Skeletal muscle satellite cell (primary cell): ENCODE data around the gene NUDT6.

Experiments
- H3K27me3 ChIP-seq: 2 replicates; pipeline ENCODE4 v1.7.0; 2013; ENCODE audit warnings: low read length; ENCODE audit not compliant: control insufficient read depth, insufficient read depth
- H3K36me3 ChIP-seq: 2 replicates; pipeline ENCODE4 v1.7.0; 2013; ENCODE audit warnings: mild to moderate bottlenecking, control low read depth, low read length; ENCODE audit not compliant: insufficient read depth
- H3K4me1 ChIP-seq: 2 replicates; pipeline ENCODE4 v1.7.0; 2013; ENCODE audit warnings: low read length; ENCODE audit not compliant: control insufficient read depth, insufficient read depth
- H3K4me2 ChIP-seq: 2 replicates; pipeline ENCODE4 v1.7.0; 2013; ENCODE audit warnings: mild to moderate bottlenecking, low read length
- H3K4me3 ChIP-seq: 2 replicates; pipeline ENCODE4 v1.7.0; 2013; ENCODE audit warnings: low read length
- H3K9ac ChIP-seq: 2 replicates; pipeline ENCODE4 v1.7.0; 2013; ENCODE audit warnings: mild to moderate bottlenecking, low read depth, low read length, moderate library complexity
- H3K9me3 ChIP-seq: replicated peaks from 2 replicates; pipeline ENCODE4 v1.7.0; 2013; ENCODE audit warnings: mild to moderate bottlenecking, control low read depth, low read length

Gene NUDT6

GRCh38 chr4:122895336-122895995 is 26.9 kb downstream of the NUDT6 start:
- H3K4me2 ChIP-seq = peak overlapping the region; percentile 56
- no peak overlapping the region for H3K4me3 ChIP-seq
- peaks cover 66% of the 10 kb centered on the region for H3K4me1 ChIP-seq
- H3K9ac ChIP-seq = peak overlapping the region; percentile 56
- no peaks in the 10 kb centered on the region for H3K27me3 ChIP-seq
- H3K9me3 ChIP-seq = no peaks in the 10 kb centered on the region
- H3K36me3 ChIP-seq = peaks cover 40% of the 10 kb centered on the region

- Histone ChIP-seq H3K36me3 (peaks cover 40% of the 10 kb centered on the region), H3K27me3 (no peaks in the 10 kb centered on the region), H3K9me3 (no peaks in the 10 kb centered on the region), H3K4me2 (no peak overlapping the region), H3K9ac (peak overlapping the region; percentile 56), H3K4me1 (peaks cover 72% of the 10 kb centered on the region), H3K4me3 (no peak overlapping the region)
These were observed 27.6 kb downstream of the NUDT6 start for GRCh38 chr4:122894827-122895226.

- Histone ChIP-seq H3K9me3 (no peaks in the 10 kb centered on the region), H3K36me3 (peaks cover 69% of the 10 kb centered on the region), H3K4me2 (peak overlapping the region; percentile 11), H3K4me3 (no peak overlapping the region), H3K27me3 (no peaks in the 10 kb centered on the region), H3K4me1 (peaks cover 46% of the 10 kb centered on the region), H3K9ac (no peak overlapping the region)
These were observed 32.1 kb downstream of the NUDT6 start for GRCh38 chr4:122890147-122890795.

- Histone ChIP-seq H3K36me3 (peaks cover 70% of the 10 kb centered on the region), H3K9ac (no peak overlapping the region), H3K4me2 (peak overlapping the region; percentile 11), H3K4me1 (peaks cover 40% of the 10 kb centered on the region), H3K4me3 (no peak overlapping the region), H3K9me3 (no peaks in the 10 kb centered on the region), H3K27me3 (no peaks in the 10 kb centered on the region)
These were observed 32.7 kb downstream of the NUDT6 start for GRCh38 chr4:122889726-122890125.

- peaks cover 15% of the 10 kb centered on the region for H3K4me1 ChIP-seq
These were observed 37.9 kb downstream of the NUDT6 start for GRCh38 chr4:122884499-122884898.

GRCh38 chr4:122882857-122883735 is 39.3 kb downstream of the NUDT6 start:
- no peaks in the 10 kb centered on the region for H3K9me3 ChIP-seq
- no peak overlapping the region for H3K9ac ChIP-seq

More at GRCh38 chr4:122884499-122884898, 37.9 kb downstream of the NUDT6 start:
- Histone ChIP-seq H3K4me2 (no peak overlapping the region), H3K27me3 (no peaks in the 10 kb centered on the region), H3K9me3 (no peaks in the 10 kb centered on the region), H3K36me3 (peaks cover 76% of the 10 kb centered on the region), H3K4me3 (no peak overlapping the region), H3K9ac (no peak overlapping the region)

GRCh38 chr4:122879001-122879400 is 43.4 kb downstream of the NUDT6 start:
- no peak overlapping the region for H3K4me3 ChIP-seq
- no peak overlapping the region for H3K4me2 ChIP-seq
- H3K36me3 ChIP-seq = peaks cover 64% of the 10 kb centered on the region
- H3K9ac ChIP-seq = no peak overlapping the region
- H3K27me3 ChIP-seq = no peaks in the 10 kb centered on the region
- no peaks in the 10 kb centered on the region for H3K9me3 ChIP-seq
- peaks cover 34% of the 10 kb centered on the region for H3K4me1 ChIP-seq

More at GRCh38 chr4:122882857-122883735, 39.3 kb downstream of the NUDT6 start:
- Histone ChIP-seq H3K4me2 (no peak overlapping the region), H3K4me3 (no peak overlapping the region), H3K36me3 (peaks cover 81% of the 10 kb centered on the region), H3K4me1 (peaks cover 7% of the 10 kb centered on the region), H3K27me3 (no peaks in the 10 kb centered on the region)

- no peak overlapping the region for H3K4me2 ChIP-seq
- H3K9me3 ChIP-seq = no peaks in the 10 kb centered on the region
- no peak overlapping the region for H3K4me3 ChIP-seq
- peak overlapping the region; percentile 4 for H3K9ac ChIP-seq
- H3K27me3 ChIP-seq = no peaks in the 10 kb centered on the region
- peaks cover 45% of the 10 kb centered on the region for H3K36me3 ChIP-seq
- H3K4me1 ChIP-seq = peaks cover 47% of the 10 kb centered on the region
These were observed 45.9 kb downstream of the NUDT6 start for GRCh38 chr4:122876456-122876855.

GRCh38 chr4:122875949-122876348 is 46.4 kb downstream of the NUDT6 start:
- no peaks in the 10 kb centered on the region for H3K9me3 ChIP-seq
- H3K4me3 ChIP-seq = no peak overlapping the region
- H3K4me2 ChIP-seq = no peak overlapping the region
- no peaks in the 10 kb centered on the region for H3K27me3 ChIP-seq
- H3K36me3 ChIP-seq = peaks cover 40% of the 10 kb centered on the region
- peak overlapping the region; percentile 4 for H3K9ac ChIP-seq
- peaks cover 47% of the 10 kb centered on the region for H3K4me1 ChIP-seq

GRCh38 chr4:122873821-122874593 is 48.4 kb downstream of the NUDT6 start:
- peaks cover 47% of the 10 kb centered on the region for H3K4me1 ChIP-seq
- no peaks in the 10 kb centered on the region for H3K27me3 ChIP-seq
- peak overlapping the region; percentile 56 for H3K9ac ChIP-seq
- H3K9me3 ChIP-seq = no peaks in the 10 kb centered on the region
- H3K36me3 ChIP-seq = peaks cover 28% of the 10 kb centered on the region
- peak overlapping the region; percentile 15 for H3K4me3 ChIP-seq
- peak overlapping the region; percentile 73 for H3K4me2 ChIP-seq

GRCh38 chr4:122873146-122873545 is 49.3 kb downstream of the NUDT6 start:
- H3K4me3 ChIP-seq = no peak overlapping the region
- H3K27me3 ChIP-seq = no peaks in the 10 kb centered on the region
- peaks cover 22% of the 10 kb centered on the region for H3K36me3 ChIP-seq
- no peak overlapping the region for H3K9ac ChIP-seq
- peaks cover 41% of the 10 kb centered on the region for H3K4me1 ChIP-seq
- H3K4me2 ChIP-seq = peak overlapping the region; percentile 73
- no peaks in the 10 kb centered on the region for H3K9me3 ChIP-seq
